T1000 (cell line): ENCODE results near the gene GRB2.
"Not testable (repeated sequence)": the region's sequence is repeated elsewhere in the genome, so short reads cannot be mapped to it uniquely, and the experiment has no call there.

Experiments used
- DNase-seq: peaks from one replicate; lab custom pipeline; 2025; ENCODE audit warnings: mixed read lengths; lab: John Stamatoyannopoulos, UW

The GRB2 gene

DNA sequence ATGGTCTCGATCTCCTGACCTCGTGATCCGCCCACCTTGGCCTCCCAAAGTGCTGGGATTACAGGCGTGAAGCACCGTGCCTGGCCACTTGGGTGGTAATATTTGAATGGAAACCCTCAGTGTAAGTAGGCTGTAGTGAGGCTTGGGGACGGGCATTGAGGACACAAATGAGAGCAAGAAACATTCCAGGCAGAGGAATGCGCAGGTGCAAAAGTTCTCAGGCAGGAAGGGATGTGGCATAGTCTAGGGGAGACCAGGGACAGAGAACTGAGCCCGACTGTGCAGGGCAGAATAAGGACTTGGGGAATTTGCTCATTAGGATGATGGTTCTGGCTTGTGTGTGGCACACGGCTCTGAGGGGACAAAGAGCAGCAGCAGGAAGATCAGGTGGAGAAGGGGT is 54.8 kb downstream of the GRB2 start:
- DNase-seq, result no peak

- no peak for DNase-seq
Observed at GRCh38 chr17:75350029-75350428, 55.4 kb downstream of the GRB2 start.

DNA sequence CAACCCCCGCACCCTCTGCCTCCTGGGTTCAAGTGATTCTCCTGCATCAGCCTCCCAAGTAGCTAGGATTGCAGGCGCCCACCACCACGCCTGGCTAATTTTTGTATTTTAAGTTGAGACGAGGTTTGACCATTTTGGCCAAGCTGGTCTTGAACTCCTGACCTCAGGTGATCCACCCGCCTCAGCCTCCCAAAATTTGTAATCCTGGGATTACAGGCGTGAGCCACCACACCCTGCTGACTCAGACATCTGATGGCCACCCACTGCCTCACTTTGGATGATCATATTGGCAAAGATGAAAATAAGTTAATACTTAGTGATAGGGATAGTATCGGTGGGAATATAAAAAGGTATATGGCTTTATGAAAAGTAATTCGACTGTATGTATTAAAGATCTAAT is 55.9 kb downstream of the GRB2 start:
- no peak for DNase-seq

GRCh38 chr17:75348386-75349012 is 57.0 kb downstream of the GRB2 start:
- no peak for DNase-seq

GRCh38 chr17:75346906-75347305 is 58.6 kb downstream of the GRB2 start:
- no peak for DNase-seq

DNA sequence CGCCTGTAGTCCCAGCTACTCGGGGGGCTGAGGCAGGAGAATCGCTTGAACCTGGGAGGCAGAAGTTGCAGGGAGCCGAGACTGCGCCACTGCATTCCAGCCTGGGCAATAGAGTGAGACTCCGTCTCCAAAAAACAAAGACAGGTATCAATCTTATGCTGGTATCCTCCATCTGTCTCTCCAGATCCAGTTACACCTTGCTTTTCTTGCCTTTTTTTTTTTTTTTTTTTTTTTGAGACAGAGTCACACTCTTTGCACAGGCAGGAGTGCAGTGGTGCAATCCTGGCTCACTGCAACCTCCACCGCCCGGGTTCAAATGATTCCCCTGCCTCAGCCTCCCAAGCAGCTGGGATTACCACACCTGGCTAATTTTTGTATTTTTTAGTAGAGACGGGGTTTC is 59.1 kb downstream of the GRB2 start:
- DNase-seq, result not testable (repeated sequence)

GRCh38 chr17:75345514-75346167 is 59.8 kb downstream of the GRB2 start:
- DNase-seq, result no peak

DNA sequence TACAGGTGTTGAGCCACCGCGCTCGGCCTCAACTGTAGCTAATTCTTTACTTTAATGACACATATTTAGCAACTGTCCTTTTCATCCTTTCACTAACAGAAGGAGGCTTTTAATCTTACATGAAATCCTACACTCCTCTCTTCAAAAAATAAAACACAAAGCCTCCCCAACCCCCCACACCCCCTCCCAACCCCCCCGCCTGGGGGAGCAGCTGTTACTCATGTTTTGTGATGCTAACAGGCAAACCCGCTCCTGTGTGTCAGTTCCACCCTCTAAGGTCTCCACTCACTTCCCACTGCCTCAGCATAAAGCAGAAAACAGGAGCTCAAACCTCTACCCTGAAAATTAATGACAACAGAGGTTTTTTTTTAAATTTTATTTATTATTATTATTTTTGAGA is 60.8 kb downstream of the GRB2 start:
- no peak for DNase-seq

DNA sequence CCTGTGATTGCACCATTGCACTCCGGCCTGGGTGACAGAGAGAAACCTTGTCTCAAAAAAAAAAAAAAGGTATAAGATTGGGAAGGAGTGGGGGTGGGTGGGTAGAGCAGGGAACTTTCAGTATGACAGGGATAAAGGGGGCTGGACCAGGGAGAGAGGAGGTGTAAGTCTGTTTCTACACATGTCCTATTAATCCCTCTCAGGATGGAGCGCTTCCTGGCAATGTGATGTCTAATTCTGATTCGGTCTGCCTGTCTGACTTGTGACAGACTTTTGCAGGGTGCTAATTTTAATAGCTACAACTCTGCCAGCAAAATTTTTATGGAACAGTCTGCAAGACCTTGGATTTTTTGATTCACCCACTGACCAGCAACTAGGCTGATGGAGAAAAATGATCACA is 62.5 kb downstream of the GRB2 start:
- no peak for DNase-seq

DNA sequence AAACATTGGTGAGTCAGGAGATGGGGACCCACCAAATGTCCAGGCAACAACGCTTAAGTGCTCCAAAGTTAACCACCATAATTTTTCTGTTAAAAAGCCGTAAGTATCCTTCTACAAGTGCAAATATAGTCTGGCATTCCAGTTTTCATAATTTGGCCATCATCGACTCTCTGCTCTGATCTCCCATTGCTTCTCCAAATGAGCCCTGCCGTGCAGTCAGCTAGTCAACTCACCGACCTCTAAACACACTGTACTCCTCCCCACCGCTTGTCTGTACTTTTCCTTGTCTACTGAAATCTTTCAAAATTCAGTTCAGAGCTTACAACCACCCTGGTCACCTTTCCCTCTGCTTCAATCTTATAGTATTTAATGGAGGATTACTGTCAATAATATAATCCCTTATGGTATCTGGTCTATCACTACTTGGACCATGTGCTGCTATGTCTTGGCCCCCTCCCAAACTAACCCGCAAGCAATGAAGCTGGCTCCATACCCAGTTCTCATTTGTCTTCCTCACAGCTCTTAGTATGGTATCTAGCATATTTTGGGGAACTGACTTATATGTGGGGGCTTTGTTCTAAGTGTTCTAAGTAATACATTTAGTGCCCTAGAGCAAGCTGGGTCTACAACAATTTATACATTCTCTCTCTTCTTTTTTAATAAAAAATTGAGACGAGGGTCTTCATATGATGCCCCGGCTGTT is 63.5 kb downstream of the GRB2 start:
- no peak for DNase-seq

GRCh38 chr17:75340631-75341030 is 64.8 kb downstream of the GRB2 start:
- DNase-seq, result no peak

- DNase-seq, result no peak
Observed at GRCh38 chr17:75339971-75340370, 65.5 kb downstream of the GRB2 start.

- no peak for DNase-seq
Observed at GRCh38 chr17:75338335-75338734, 67.1 kb downstream of the GRB2 start.

GRCh38 chr17:75335315-75335714 is 70.2 kb downstream of the GRB2 start:
- DNase-seq, result no peak

DNA sequence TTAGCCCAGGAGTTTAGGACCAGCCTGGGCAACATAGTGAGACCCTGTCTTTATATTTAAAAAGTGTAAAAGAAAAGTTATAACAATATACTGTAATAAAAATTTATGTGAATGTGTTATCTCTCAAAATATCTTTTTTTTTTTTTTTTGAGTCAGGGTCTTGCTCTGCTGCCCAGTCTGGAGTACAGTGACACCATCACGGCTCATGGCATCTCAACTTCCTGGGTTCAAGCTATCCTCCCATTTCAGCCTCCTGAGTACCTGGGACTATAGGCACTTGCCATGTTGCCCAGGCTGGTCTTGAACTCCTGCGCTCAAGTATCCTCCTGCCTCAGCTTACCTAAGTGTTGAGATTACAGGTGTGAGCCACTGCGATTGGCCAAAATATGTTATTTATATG is 70.8 kb downstream of the GRB2 start:
- DNase-seq, result no peak

GRCh38 chr17:75331671-75332070 is 73.8 kb downstream of the GRB2 start:
- DNase-seq, result no peak

- DNase-seq, result no peak
Observed at GRCh38 chr17:75327757-75328156, 77.7 kb downstream of the GRB2 start.

GRCh38 chr17:75326226-75326848 is 79.1 kb downstream of the GRB2 start:
- peak; percentile 45 for DNase-seq

GRCh38 chr17:75325827-75326225 is 79.7 kb downstream of the GRB2 start:
- no peak for DNase-seq

- DNase-seq, result no peak
Observed at GRCh38 chr17:75325348-75325747, 80.1 kb downstream of the GRB2 start.

DNA sequence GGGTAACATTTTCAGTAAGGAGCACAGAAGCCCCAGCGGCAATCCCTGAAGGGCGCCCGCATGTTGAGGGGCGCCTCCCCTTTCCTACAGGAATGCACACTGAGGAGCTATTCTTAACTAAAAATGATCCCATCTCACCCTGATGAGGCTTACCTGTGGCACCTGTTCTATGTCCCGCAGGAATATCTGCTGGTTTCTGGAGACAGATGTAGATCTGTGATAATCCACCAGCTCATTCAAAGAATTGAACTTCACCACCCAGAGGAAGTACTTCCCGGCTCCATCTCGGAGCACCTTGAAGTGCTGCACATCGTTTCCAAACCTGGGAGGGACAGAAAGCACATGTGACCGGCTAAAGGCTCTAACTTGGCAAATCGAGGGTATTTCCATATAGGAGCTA is 84.0 kb downstream of the GRB2 start:
- no peak for DNase-seq

- DNase-seq, result no peak
Observed at GRCh38 chr17:75319904-75320691, 85.4 kb downstream of the GRB2 start.
